Glutamatergic neuron (in vitro differentiated cells): ENCODE results near the gene ABCD3. TPM values are rescaled to one million over a fixed set of nuclear protein-coding genes. Genes with fewer than 3 reads are reported as not detected.

Experiments used
- DNase-seq: peaks from one replicate; pipeline ENCODE4 v3.0.0; 2022
- H3K27ac Mint-ChIP-seq: one replicate; pipeline ENCODE4 v1.8.0; 2020; ENCODE audit warnings: mild to moderate bottlenecking, mixed read lengths, inconsistent platforms; ENCODE audit not compliant: unreplicated experiment
- H3K27me3 Mint-ChIP-seq: one replicate; pipeline ENCODE4 v1.8.0; 2020; ENCODE audit warnings: mild to moderate bottlenecking, moderate library complexity, mixed read lengths, inconsistent platforms; ENCODE audit not compliant: unreplicated experiment
- H3K36me3 Mint-ChIP-seq: one replicate; pipeline ENCODE4 v1.8.0; 2020; ENCODE audit warnings: mild to moderate bottlenecking, mixed read lengths, inconsistent platforms; ENCODE audit not compliant: unreplicated experiment
- H3K4me1 Mint-ChIP-seq: one replicate; pipeline ENCODE4 v1.8.0; 2020; ENCODE audit warnings: mild to moderate bottlenecking, low read depth, mixed read lengths, inconsistent platforms; ENCODE audit not compliant: unreplicated experiment
- H3K4me3 Mint-ChIP-seq: one replicate; pipeline ENCODE4 v1.8.0; 2020; ENCODE audit warnings: mild to moderate bottlenecking, mixed read lengths, inconsistent platforms; ENCODE audit not compliant: unreplicated experiment
- H3K9me3 Mint-ChIP-seq: one replicate; pipeline ENCODE4 v1.8.0; 2020; ENCODE audit warnings: mild to moderate bottlenecking, moderate library complexity, mixed read lengths, inconsistent platforms; ENCODE audit not compliant: unreplicated experiment
- total RNA-seq: library from RNA; stranded (reverse); fragmentation: NEBNext Ultra II Directional; extraction: Animal tissue kit (Norgen Biotek cat#: 25700); gene quantifications from one replicate; pipeline ENCODE4 v1.2.1, GENCODE V29; 2021; ENCODE audit not compliant: unreplicated experiment
- TF ChIP-seq, protein P1 (sequence below): fragments of 200-600 bp; sonication (generic); IDR thresholded peaks from one replicate; pipeline ENCODE4 v1.5.0; 2021; ENCODE audit not compliant: partially characterized antibody, unreplicated experiment

Gene ABCD3
- total RNA-seq, 1 donor from 2014 or later = 26.0 TPM

DNA sequence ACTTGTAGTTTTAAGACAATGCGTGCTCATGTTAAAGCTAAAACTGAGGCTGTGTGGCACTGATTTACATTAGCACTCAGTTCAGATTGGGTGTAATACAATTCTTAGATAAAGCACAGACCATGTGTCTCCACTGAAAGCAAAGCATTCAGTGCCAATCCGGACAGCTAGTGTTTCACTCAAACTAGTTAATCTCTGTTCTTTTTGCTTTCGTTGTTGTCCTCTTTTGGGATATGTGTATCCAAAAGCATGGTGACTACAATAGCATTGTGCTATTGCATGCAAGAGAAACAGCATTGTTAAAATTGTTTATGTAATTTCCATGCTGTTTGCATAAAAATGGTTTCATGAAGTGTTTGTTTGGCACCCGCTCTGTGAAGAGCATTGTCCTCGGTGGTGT is 68.8 kb downstream of the ABCD3 start:
- H3K36me3 Mint-ChIP-seq = no peaks in the 10 kb centered on the region
- H3K27ac Mint-ChIP-seq = no peak overlapping the region
- H3K27me3 Mint-ChIP-seq = no peaks in the 10 kb centered on the region
- no peak overlapping the region for H3K4me3 Mint-ChIP-seq
- no peaks in the 10 kb centered on the region for H3K9me3 Mint-ChIP-seq
- no peak for DNase-seq
- H3K4me1 Mint-ChIP-seq = peaks cover 1% of the 10 kb centered on the region
- TF ChIP-seq, protein P1, sequence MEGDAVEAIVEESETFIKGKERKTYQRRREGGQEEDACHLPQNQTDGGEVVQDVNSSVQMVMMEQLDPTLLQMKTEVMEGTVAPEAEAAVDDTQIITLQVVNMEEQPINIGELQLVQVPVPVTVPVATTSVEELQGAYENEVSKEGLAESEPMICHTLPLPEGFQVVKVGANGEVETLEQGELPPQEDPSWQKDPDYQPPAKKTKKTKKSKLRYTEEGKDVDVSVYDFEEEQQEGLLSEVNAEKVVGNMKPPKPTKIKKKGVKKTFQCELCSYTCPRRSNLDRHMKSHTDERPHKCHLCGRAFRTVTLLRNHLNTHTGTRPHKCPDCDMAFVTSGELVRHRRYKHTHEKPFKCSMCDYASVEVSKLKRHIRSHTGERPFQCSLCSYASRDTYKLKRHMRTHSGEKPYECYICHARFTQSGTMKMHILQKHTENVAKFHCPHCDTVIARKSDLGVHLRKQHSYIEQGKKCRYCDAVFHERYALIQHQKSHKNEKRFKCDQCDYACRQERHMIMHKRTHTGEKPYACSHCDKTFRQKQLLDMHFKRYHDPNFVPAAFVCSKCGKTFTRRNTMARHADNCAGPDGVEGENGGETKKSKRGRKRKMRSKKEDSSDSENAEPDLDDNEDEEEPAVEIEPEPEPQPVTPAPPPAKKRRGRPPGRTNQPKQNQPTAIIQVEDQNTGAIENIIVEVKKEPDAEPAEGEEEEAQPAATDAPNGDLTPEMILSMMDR = no peak

DNA sequence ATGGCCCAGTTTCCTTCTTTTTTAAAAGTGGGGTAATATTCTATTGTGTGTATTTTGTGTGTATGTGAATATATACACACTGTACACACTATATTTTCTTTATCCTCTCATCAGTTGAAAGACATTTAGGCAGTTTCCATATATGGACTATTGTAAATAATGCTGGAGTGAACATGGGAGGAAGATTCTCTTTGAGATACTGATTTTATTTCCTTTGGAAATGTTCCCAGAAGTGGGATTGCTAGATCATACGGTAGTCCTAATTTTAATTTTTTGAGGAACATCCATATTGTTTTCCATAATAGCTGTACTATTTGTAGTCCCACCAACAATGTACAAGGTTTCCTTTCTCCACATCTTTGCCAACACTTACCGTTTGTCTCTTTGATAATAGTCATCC is 72.4 kb downstream of the ABCD3 start:
- no peak overlapping the region for H3K4me3 Mint-ChIP-seq
- TF ChIP-seq, protein P1 = no peak
- peaks cover 5% of the 10 kb centered on the region for H3K36me3 Mint-ChIP-seq
- no peaks in the 10 kb centered on the region for H3K27me3 Mint-ChIP-seq
- no peaks in the 10 kb centered on the region for H3K9me3 Mint-ChIP-seq
- no peaks in the 10 kb centered on the region for H3K4me1 Mint-ChIP-seq
- H3K27ac Mint-ChIP-seq = no peak overlapping the region
- DNase-seq = no peak

DNA sequence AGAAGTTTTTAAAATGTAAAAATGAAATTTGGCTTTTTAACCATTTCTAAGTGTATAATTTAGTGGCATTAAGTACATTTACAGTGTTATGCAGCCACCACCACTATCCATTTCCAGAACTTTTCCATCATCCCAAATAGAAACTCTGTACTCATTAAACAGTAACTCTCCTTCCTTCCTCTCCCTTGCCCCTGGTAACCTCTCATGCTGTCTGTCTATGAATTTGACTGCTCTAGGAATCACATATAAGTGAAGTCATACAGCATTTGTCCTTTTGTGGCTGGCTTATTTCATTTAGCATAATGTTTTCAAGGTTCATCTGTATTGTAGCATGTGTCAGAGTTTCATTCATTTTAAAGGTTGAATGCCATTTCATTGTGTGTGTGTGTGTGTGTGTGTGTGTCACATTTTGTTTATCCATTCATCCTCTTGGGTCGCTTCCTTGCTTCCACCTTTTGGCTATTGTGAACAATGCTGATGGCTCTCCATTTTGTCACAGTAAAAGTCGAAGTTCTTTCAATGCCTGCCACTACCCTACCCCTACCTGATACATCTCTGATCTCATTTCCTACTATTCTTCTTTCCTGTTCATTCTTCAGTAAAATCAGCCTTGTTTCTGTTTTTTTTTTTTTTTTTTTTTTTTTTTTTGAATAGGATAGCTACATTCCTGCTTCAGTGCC is 78.0 kb downstream of the ABCD3 start:
- no peak overlapping the region for H3K4me3 Mint-ChIP-seq
- no peak for DNase-seq
- no peaks in the 10 kb centered on the region for H3K9me3 Mint-ChIP-seq
- no peaks in the 10 kb centered on the region for H3K27me3 Mint-ChIP-seq
- no peaks in the 10 kb centered on the region for H3K4me1 Mint-ChIP-seq
- TF ChIP-seq, protein P1 = no peak
- H3K36me3 Mint-ChIP-seq = peaks cover 5% of the 10 kb centered on the region
- no peak overlapping the region for H3K27ac Mint-ChIP-seq

DNA sequence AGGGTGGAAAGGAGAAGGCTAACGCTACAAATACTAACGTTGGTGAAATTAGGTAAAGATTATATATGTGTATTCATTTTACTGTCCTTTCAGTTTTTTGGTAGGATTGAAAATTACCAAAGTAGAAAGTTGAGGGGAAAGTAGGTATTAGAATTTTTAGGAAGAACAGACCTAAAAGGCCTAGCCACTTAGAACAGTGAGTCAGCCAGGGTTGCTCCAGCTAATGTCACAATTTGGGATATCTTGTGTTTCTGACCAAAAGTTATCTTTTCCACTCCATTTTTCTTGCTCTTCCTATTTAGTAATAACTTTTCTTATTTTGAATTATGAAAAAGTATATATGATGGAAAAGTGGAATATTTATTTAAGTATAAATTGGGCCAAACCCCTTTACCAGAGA is 83.2 kb downstream of the ABCD3 start:
- TF ChIP-seq, protein P1 = no peak
- Mint-ChIP-seq H3K4me3 (no peak overlapping the region), H3K27ac (no peak overlapping the region), H3K9me3 (no peaks in the 10 kb centered on the region), H3K36me3 (no peaks in the 10 kb centered on the region), H3K27me3 (peaks cover 5% of the 10 kb centered on the region), H3K4me1 (peaks cover 2% of the 10 kb centered on the region)
- no peak for DNase-seq

DNA sequence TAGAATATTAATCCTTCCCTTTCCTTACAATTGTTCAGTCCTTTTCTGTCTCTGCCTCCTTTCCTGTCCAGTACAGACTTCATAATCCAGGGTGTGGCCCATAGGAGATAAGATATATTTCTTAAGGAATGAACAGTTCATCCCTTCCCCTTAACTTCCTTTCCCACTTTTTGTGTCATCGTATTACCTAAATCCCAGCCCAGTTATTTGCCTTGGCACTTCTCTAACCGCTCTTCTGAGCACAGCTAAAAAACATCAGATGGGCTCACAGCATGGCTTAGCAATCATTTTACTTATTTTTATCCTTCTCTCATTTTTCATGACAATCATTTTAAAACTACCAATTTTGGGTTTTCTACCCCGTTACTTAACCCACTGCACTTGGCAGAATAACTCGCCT is 83.7 kb downstream of the ABCD3 start:
- TF ChIP-seq, protein P1 = no peak
- peaks cover 2% of the 10 kb centered on the region for H3K4me1 Mint-ChIP-seq
- H3K27me3 Mint-ChIP-seq = peaks cover 5% of the 10 kb centered on the region

More for the DNA sequence above, 83.7 kb downstream of the ABCD3 start:
- no peak for DNase-seq
- Mint-ChIP-seq H3K27ac (no peak overlapping the region), H3K36me3 (no peaks in the 10 kb centered on the region), H3K4me3 (no peak overlapping the region), H3K9me3 (no peaks in the 10 kb centered on the region)
